Tibial nerve (tissue), 3 donors: ENCODE results near the gene CEACAM8.

Experiments used
- POLR2A ChIP-seq, 2 donors: fragments of 450-650 bp; IDR thresholded peaks; one replicate each; pipeline ENCODE4 v1.6.1; 2017; ENCODE audit warnings: antibody characterized with exemption in 2 of 2, mild to moderate bottlenecking in 2 of 2, moderate library complexity in 2 of 2
- TF ChIP-seq, protein P1 (sequence below), 5 experiments: fragments of 200-600 bp in 3 of 5; fragments of 450-650 bp in 2 of 5; sonication (generic) in 3 of 5; IDR thresholded peaks; one replicate each; pipeline ENCODE4 v1.5.1; 2016 to 2019; ENCODE audit warnings: antibody characterized with exemption in 5 of 5, mild to moderate bottlenecking in 3 of 5, moderate library complexity in 2 of 5

DNA sequence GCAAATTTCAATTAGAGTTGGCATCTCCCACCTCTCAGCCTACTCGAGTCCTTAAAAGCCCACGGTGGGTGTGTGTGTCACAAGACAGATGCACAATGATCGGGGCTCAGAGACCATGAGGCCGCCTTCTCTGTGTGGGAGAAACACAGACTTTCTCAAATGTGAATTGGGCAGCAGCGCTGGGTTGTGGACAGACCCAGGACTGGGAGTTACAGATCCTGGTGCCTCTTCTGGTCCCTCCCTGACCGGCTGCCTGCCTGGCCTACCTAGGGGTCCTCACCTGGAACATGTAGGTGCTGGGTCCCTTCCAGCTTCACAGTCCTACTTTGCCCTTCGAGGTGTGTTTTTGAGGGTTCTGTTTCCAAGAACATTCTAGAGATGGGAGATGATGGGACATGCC lies 4.9 kb downstream of the CEACAM8 start:
- TF ChIP-seq, protein P1, sequence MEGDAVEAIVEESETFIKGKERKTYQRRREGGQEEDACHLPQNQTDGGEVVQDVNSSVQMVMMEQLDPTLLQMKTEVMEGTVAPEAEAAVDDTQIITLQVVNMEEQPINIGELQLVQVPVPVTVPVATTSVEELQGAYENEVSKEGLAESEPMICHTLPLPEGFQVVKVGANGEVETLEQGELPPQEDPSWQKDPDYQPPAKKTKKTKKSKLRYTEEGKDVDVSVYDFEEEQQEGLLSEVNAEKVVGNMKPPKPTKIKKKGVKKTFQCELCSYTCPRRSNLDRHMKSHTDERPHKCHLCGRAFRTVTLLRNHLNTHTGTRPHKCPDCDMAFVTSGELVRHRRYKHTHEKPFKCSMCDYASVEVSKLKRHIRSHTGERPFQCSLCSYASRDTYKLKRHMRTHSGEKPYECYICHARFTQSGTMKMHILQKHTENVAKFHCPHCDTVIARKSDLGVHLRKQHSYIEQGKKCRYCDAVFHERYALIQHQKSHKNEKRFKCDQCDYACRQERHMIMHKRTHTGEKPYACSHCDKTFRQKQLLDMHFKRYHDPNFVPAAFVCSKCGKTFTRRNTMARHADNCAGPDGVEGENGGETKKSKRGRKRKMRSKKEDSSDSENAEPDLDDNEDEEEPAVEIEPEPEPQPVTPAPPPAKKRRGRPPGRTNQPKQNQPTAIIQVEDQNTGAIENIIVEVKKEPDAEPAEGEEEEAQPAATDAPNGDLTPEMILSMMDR (IDR thresholded peaks at IDR 0.05) = no peak
- no peak for TF ChIP-seq POLR2A (IDR thresholded peaks at IDR 0.05)
